ENCODE results near the gene MITF. TPM values are rescaled to one million over a fixed set of nuclear protein-coding genes. Genes with fewer than 3 reads are reported as not detected.

MITF gene
- total RNA-seq, 1 experiment from 2014 or later = 4.3 TPM

- H3K4me3 Mint-ChIP-seq (ENCODE audit: unreplicated experiment) = no peak overlapping the region
- no TSS peak for BruUV-seq (replicated peaks)
- no peak for TF ChIP-seq CTCF (IDR thresholded peaks at IDR 0.05; ENCODE audit: insufficient read depth in 1 of 2, low read depth in 1 of 2, low read length in 1 of 2, severe bottlenecking in 1 of 2, unreplicated experiment in 1 of 2)
- Histone ChIP-seq H3K4me3 (ENCODE audit: low read depth, low read length) (no peak overlapping the region), H3K36me3 (ENCODE audit: control insufficient read depth, insufficient read depth, low read length) (no peaks in the 10 kb centered on the region), H3K4me1 (no peaks in the 10 kb centered on the region), H3K27me3 (replicated peaks; ENCODE audit: control insufficient read depth, insufficient read depth, low read length) (no peaks in the 10 kb centered on the region), H3K9me3 (no peaks in the 10 kb centered on the region)
- POLR2A ChIA-PET = no interaction called here
- H3K9me3 Mint-ChIP-seq (ENCODE audit: unreplicated experiment) = no peaks in the 10 kb centered on the region
- H3K27me3 Mint-ChIP-seq (ENCODE audit: insufficient read depth, unreplicated experiment) = peaks cover 2% of the 10 kb centered on the region
- no peaks in the 10 kb centered on the region for H3K4me1 Mint-ChIP-seq (ENCODE audit: low read depth, unreplicated experiment)
- CTCF ChIA-PET = no interaction called here
- H3K36me3 Mint-ChIP-seq (ENCODE audit: insufficient read depth, unreplicated experiment) = no peaks in the 10 kb centered on the region
- intact Hi-C loops (cut with micrococcal nuclease; ENCODE audit: unreplicated experiment) = no loop called here
- no peak for DNase-seq
- no peak overlapping the region for H3K27ac Mint-ChIP-seq (ENCODE audit: unreplicated experiment)
Observed at GRCh38 chr3:69930564-69930963, 191.3 kb downstream of the MITF start.

- no peaks in the 10 kb centered on the region for H3K27me3 ChIP-seq (replicated peaks; ENCODE audit: control insufficient read depth, insufficient read depth, low read length)
- no peak overlapping the region for H3K4me3 Mint-ChIP-seq (ENCODE audit: unreplicated experiment)
- H3K27me3 Mint-ChIP-seq (ENCODE audit: insufficient read depth, unreplicated experiment) = peaks cover 2% of the 10 kb centered on the region
- no peaks in the 10 kb centered on the region for H3K36me3 ChIP-seq (ENCODE audit: control insufficient read depth, insufficient read depth, low read length)
- no peaks in the 10 kb centered on the region for H3K4me1 Mint-ChIP-seq (ENCODE audit: low read depth, unreplicated experiment)
- H3K4me3 ChIP-seq (ENCODE audit: low read depth, low read length) = no peak overlapping the region
- no TSS peak for BruUV-seq (replicated peaks)
- CTCF ChIA-PET = no interaction called here
- no peaks in the 10 kb centered on the region for H3K4me1 ChIP-seq
- intact Hi-C loops (cut with micrococcal nuclease; ENCODE audit: unreplicated experiment) = no loop called here
- POLR2A ChIA-PET = no interaction called here
- no peaks in the 10 kb centered on the region for H3K9me3 Mint-ChIP-seq (ENCODE audit: unreplicated experiment)
- no peak overlapping the region for H3K27ac Mint-ChIP-seq (ENCODE audit: unreplicated experiment)
- no peaks in the 10 kb centered on the region for H3K9me3 ChIP-seq
- no peaks in the 10 kb centered on the region for H3K36me3 Mint-ChIP-seq (ENCODE audit: insufficient read depth, unreplicated experiment)
- TF ChIP-seq CTCF (IDR thresholded peaks at IDR 0.05; ENCODE audit: insufficient read depth in 1 of 2, low read depth in 1 of 2, low read length in 1 of 2, severe bottlenecking in 1 of 2, unreplicated experiment in 1 of 2) = no peak
- no peak for DNase-seq
Observed at GRCh38 chr3:69932087-69932486, 192.8 kb downstream of the MITF start.

- H3K4me3 ChIP-seq (ENCODE audit: low read depth, low read length) = no peak overlapping the region
- H3K9me3 Mint-ChIP-seq (ENCODE audit: unreplicated experiment) = no peaks in the 10 kb centered on the region
- H3K4me1 Mint-ChIP-seq (ENCODE audit: low read depth, unreplicated experiment) = no peaks in the 10 kb centered on the region
- H3K4me3 Mint-ChIP-seq (ENCODE audit: unreplicated experiment) = no peak overlapping the region
- no peak overlapping the region for H3K27ac Mint-ChIP-seq (ENCODE audit: unreplicated experiment)
- CTCF ChIA-PET = no interaction called here
- no peaks in the 10 kb centered on the region for H3K27me3 ChIP-seq (replicated peaks; ENCODE audit: control insufficient read depth, insufficient read depth, low read length)
- TF ChIP-seq CTCF (IDR thresholded peaks at IDR 0.05; ENCODE audit: insufficient read depth in 1 of 2, low read depth in 1 of 2, low read length in 1 of 2, severe bottlenecking in 1 of 2, unreplicated experiment in 1 of 2) = no peak
- H3K4me1 ChIP-seq = no peaks in the 10 kb centered on the region
- no peaks in the 10 kb centered on the region for H3K36me3 Mint-ChIP-seq (ENCODE audit: insufficient read depth, unreplicated experiment)
- H3K9me3 ChIP-seq = no peaks in the 10 kb centered on the region
- POLR2A ChIA-PET = no interaction called here
- intact Hi-C loops (cut with micrococcal nuclease; ENCODE audit: unreplicated experiment) = no loop called here
- no peak for DNase-seq
- H3K36me3 ChIP-seq (ENCODE audit: control insufficient read depth, insufficient read depth, low read length) = no peaks in the 10 kb centered on the region
- BruUV-seq (replicated peaks) = no TSS peak
- H3K27me3 Mint-ChIP-seq (ENCODE audit: insufficient read depth, unreplicated experiment) = peaks cover 2% of the 10 kb centered on the region
Observed at GRCh38 chr3:69932501-69932900, 193.2 kb downstream of the MITF start.

Measured in Caco-2 (cell line).